Measurements from ENCODE around the gene CUZD1.

DNA sequence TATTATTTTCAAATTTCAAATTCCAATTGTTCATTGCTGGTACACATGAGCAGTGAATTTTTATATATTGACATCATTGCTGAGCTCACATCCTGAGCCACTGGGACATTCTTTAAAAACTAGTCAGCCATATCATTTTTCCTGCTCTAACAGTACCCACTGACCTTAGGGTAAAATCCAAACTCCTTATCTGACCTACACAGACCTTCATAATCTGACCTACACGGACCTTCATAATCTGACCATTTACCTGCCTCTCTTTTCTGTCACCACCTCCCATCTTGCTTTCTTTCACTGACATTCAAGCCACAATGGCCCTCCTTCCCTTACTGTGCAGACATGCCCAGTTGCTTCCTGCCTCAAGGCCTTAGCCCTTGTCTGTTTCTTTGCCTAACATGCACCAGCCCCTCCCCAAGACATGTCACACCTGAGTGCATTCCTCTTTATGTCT, 16.1 kb upstream of the CUZD1 start:
- TF ChIP-seq, protein P1, sequence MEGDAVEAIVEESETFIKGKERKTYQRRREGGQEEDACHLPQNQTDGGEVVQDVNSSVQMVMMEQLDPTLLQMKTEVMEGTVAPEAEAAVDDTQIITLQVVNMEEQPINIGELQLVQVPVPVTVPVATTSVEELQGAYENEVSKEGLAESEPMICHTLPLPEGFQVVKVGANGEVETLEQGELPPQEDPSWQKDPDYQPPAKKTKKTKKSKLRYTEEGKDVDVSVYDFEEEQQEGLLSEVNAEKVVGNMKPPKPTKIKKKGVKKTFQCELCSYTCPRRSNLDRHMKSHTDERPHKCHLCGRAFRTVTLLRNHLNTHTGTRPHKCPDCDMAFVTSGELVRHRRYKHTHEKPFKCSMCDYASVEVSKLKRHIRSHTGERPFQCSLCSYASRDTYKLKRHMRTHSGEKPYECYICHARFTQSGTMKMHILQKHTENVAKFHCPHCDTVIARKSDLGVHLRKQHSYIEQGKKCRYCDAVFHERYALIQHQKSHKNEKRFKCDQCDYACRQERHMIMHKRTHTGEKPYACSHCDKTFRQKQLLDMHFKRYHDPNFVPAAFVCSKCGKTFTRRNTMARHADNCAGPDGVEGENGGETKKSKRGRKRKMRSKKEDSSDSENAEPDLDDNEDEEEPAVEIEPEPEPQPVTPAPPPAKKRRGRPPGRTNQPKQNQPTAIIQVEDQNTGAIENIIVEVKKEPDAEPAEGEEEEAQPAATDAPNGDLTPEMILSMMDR (conservative IDR thresholded peaks at IDR 0.05; ENCODE audit: low read depth in 2 of 2) = no peak
- no peak for TF ChIP-seq POLR2AphosphoS5 (IDR thresholded peaks at IDR 0.05; ENCODE audit: low read depth)
- TF ChIP-seq, protein P2, sequence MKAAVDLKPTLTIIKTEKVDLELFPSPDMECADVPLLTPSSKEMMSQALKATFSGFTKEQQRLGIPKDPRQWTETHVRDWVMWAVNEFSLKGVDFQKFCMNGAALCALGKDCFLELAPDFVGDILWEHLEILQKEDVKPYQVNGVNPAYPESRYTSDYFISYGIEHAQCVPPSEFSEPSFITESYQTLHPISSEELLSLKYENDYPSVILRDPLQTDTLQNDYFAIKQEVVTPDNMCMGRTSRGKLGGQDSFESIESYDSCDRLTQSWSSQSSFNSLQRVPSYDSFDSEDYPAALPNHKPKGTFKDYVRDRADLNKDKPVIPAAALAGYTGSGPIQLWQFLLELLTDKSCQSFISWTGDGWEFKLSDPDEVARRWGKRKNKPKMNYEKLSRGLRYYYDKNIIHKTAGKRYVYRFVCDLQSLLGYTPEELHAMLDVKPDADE (IDR thresholded peaks at IDR 0.05) = no peak
- no peak for TF ChIP-seq EZH2 (IDR thresholded peaks at IDR 0.05; ENCODE audit: low read depth, unreplicated experiment)
- TF ChIP-seq EZH2phosphoT487 (IDR thresholded peaks at IDR 0.05; ENCODE audit: unreplicated experiment) = no peak
- TF ChIP-seq ZNF331 (CRISPR knock-in tag; IDR thresholded peaks at IDR 0.05; ENCODE audit: low read depth) = no peak
